SK-N-SH (cell line): ENCODE results near the gene CLMP. TPM values are rescaled to one million over a fixed set of nuclear protein-coding genes. Genes with fewer than 3 reads are reported as not detected.

Experiments
- CTCF ChIA-PET: fragments of 300-600, 350-600 bp; formaldehyde crosslinking; extraction: SDS; loops from one replicate; lab custom pipeline; 2021; lab: Yijun Ruan, JAX
- POLR2A ChIA-PET: fragments of 350-600 bp; sonication (Branson Sonifier 250); formaldehyde crosslinking; extraction: SDS; loops from one replicate; lab custom pipeline; 2020; ENCODE audit warnings: antibody characterized with exemption, inconsistent platforms; lab: Yijun Ruan, JAX
- DNase-seq: peaks from one replicate; pipeline ENCODE4 v3.0.0; 2012
- H2AFZ ChIP-seq: fragments of 200-600 bp; sonication (generic); 2 replicates; pipeline ENCODE4 v1.8.1; 2016; ENCODE audit warnings: antibody characterized with exemption, mild to moderate bottlenecking, low read depth
- H3F3A ChIP-seq: fragments of 200-600 bp; sonication (generic); replicated peaks from 2 replicates; pipeline ENCODE3; 2016; ENCODE audit warnings: antibody characterized with exemption, mild to moderate bottlenecking; ENCODE audit not compliant: insufficient read depth
- H3K27ac ChIP-seq, 2 experiments: fragments of 200-500 bp in 1 of 2; fragments of 200-600 bp in 1 of 2; sonication (Bioruptor generic) in 1 of 2; sonication (generic), shearing (Covaris generic) in 1 of 2; 2 replicates each; pipeline versions ENCODE4 v1.5.1 to v1.6.1; 2014 to 2016; ENCODE audit warnings: low read depth in 2 of 2, inconsistent platforms in 1 of 2, low read length in 1 of 2, mild to moderate bottlenecking in 1 of 2, mixed read lengths in 1 of 2
- H3K27me3 ChIP-seq: fragments of 200-600 bp; sonication (generic), shearing (Covaris generic); 2 replicates; pipeline ENCODE4 v1.6.1; 2016; ENCODE audit warnings: mixed run types; ENCODE audit not compliant: insufficient read depth
- H3K36me3 ChIP-seq, 2 experiments: fragments of 200-500 bp in 1 of 2; fragments of 200-600 bp in 1 of 2; sonication (Bioruptor generic) in 1 of 2; sonication (generic) in 1 of 2; replicated peaks in 1 of 2; 2 replicates each; pipeline versions ENCODE3 to v1.5.1; 2014 to 2016; ENCODE audit warnings: low read length in 1 of 2, mild to moderate bottlenecking in 1 of 2; ENCODE audit not compliant: insufficient read depth in 2 of 2, control insufficient read depth in 1 of 2
- H3K4me1 ChIP-seq, 2 experiments: fragments of 200-500 bp in 1 of 2; fragments of 200-600 bp in 1 of 2; sonication (Bioruptor generic) in 1 of 2; sonication (generic), shearing (Covaris generic) in 1 of 2; 2 replicates each; pipeline versions ENCODE4 v1.5.1 to v1.6.1; 2014 to 2016; ENCODE audit warnings: low read depth in 1 of 2, low read length in 1 of 2, mixed run types in 1 of 2; ENCODE audit not compliant: insufficient read depth in 2 of 2, control insufficient read depth in 1 of 2
- H3K4me2 ChIP-seq: fragments of 200-600 bp; sonication (generic), shearing (Covaris generic); 2 replicates; pipeline ENCODE4 v1.6.1; 2017; ENCODE audit warnings: mixed run types
- H3K4me3 ChIP-seq, 2 experiments: fragments of 200-500 bp in 1 of 2; fragments of 200-600 bp in 1 of 2; sonication (Bioruptor generic) in 1 of 2; sonication (generic), shearing (Covaris generic) in 1 of 2; 2 replicates each; pipeline versions ENCODE4 v1.5.1 to v1.8.1; 2014 to 2016; ENCODE audit warnings: low read depth in 2 of 2, inconsistent platforms in 1 of 2, low read length in 1 of 2, mild to moderate bottlenecking in 1 of 2, mixed read lengths in 1 of 2, moderate library complexity in 1 of 2
- H3K79me2 ChIP-seq: fragments of 200-600 bp; sonication (generic); 2 replicates; pipeline ENCODE4 v1.8.1; 2017; ENCODE audit warnings: mild to moderate bottlenecking; ENCODE audit not compliant: insufficient read depth
- H3K9ac ChIP-seq: fragments of 200-600 bp; sonication (generic); 2 replicates; pipeline ENCODE4 v1.6.1; 2017; ENCODE audit warnings: mixed run types
- H3K9me2 ChIP-seq: fragments of 200-600 bp; sonication (generic); 2 replicates; pipeline ENCODE4 v1.6.1; 2017; ENCODE audit warnings: mixed run types
- H3K9me3 ChIP-seq: fragments of 200-600 bp; sonication (generic); 2 replicates; pipeline ENCODE4 v1.6.1; 2017; ENCODE audit warnings: mixed run types, mild to moderate bottlenecking, moderate library complexity
- H4K20me1 ChIP-seq: fragments of 200-600 bp; sonication (generic); 2 replicates; pipeline ENCODE4 v1.6.1; 2017; ENCODE audit warnings: mild to moderate bottlenecking, mixed run types; ENCODE audit not compliant: insufficient read depth
- CHD2 ChIP-seq: fragments of 150-350 bp; IDR thresholded peaks from 2 replicates; pipeline ENCODE4 v1.6.1; 2018; ENCODE audit warnings: low read length; ENCODE audit not compliant: partially characterized antibody
- EP300 ChIP-seq, 2 experiments: IDR thresholded peaks; 2 replicates each; pipeline versions ENCODE4 v1.4.0 to v1.6.1; 2012; ENCODE audit warnings: borderline replicate concordance in 1 of 2, low read depth in 1 of 2, low read length in 1 of 2
- EZH2phosphoT487 ChIP-seq: fragments of 200-600 bp; sonication (generic); IDR thresholded peaks from 2 replicates; pipeline ENCODE4 v1.6.1; 2017; ENCODE audit warnings: low read depth, mixed run types, mild to moderate bottlenecking, antibody characterized with exemption, moderate library complexity, borderline replicate concordance
- FOSL2 ChIP-seq: IDR thresholded peaks from 2 replicates; pipeline ENCODE4 v1.4.0; 2012; ENCODE audit warnings: low read depth, mild to moderate bottlenecking, moderate library complexity, borderline replicate concordance
- FOXJ3 ChIP-seq: sonication (generic); formaldehyde crosslinking; IDR thresholded peaks from 2 replicates; pipeline ENCODE4 v1.5.1; 2020; ENCODE audit warnings: mild to moderate bottlenecking, missing genetic modification reagents
- FOXM1 ChIP-seq: IDR thresholded peaks from 2 replicates; pipeline ENCODE4 v1.4.0; 2012; ENCODE audit warnings: low read depth, mild to moderate bottlenecking
- RCOR1 ChIP-seq: fragments of 150-350 bp; IDR thresholded peaks from 2 replicates; pipeline ENCODE4 v1.6.1; 2017; ENCODE audit warnings: antibody characterized with exemption, low read length
- TCF12 ChIP-seq: IDR thresholded peaks from 2 replicates; pipeline ENCODE4 v1.4.0; 2012
- WGBS: methylation state at CpG from one replicate; pipeline ENCODE4 v1.1.6; 2017; ENCODE audit warnings: low lambda C conversion rate; 5-methylcytosine and 5-hydroxymethylcytosine counted together
- polyA plus RNA-seq, 3 experiments: library from polyadenylated mRNA; depleted of rRNA; stranded (reverse); fragments of >200 nt; gene quantifications; 2 replicates each; pipeline ENCODE4 v1.2.3, GENCODE V29; 2012
- TF ChIP-seq, protein P1 (sequence below): fragments of 150-350 bp; IDR thresholded peaks from 2 replicates; pipeline ENCODE4 v1.6.1; 2016; ENCODE audit warnings: mild to moderate bottlenecking, low read depth, low read length
- TF ChIP-seq, protein P2 (sequence below): IDR thresholded peaks from 2 replicates; pipeline ENCODE4 v1.4.0; 2012; ENCODE audit warnings: low read depth
- TF ChIP-seq, protein P3 (sequence below): IDR thresholded peaks from 2 replicates; pipeline ENCODE4; 2012
- TF ChIP-seq, protein P4 (sequence below): IDR thresholded peaks from 2 replicates; pipeline ENCODE4 v1.6.1; 2012; ENCODE audit warnings: mild to moderate bottlenecking, low read depth, low read length, moderate library complexity

Gene CLMP
- polyA plus RNA-seq, 1 of the 3 experiments (the other 2 are of a cell fraction): 61.9 TPM

DNA sequence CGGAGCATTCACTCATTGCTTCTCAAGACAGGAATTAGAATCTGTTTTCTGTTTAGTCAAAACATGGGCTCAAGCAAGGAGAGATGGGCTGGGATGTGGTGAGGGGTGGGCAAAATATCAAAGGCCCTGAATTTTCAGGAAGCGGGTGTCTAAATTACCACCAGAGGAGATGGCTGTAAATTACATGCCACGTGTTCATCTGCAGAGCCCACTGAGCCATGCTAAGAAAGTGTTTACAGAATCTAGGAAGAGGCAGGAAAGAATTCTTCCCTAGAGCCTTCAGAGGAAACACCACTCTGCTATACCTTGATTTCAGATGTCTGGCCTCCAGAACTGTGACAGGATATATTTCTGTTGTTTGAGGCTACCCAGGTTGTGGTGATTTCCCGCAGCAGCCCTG lies 46.1 kb downstream of the CLMP start:
- no peak overlapping the region for H2AFZ ChIP-seq
- H3K36me3 ChIP-seq: peaks cover 0 to 26% of the 10 kb centered on the region in 2 experiments
- H3K4me2 ChIP-seq: no peak overlapping the region
- H3K27ac ChIP-seq: no peak overlapping the region
- DNase-seq: no peak
- peaks cover 87% of the 10 kb centered on the region for H3K79me2 ChIP-seq
- no peaks in the 10 kb centered on the region for H4K20me1 ChIP-seq
- H3K4me1 ChIP-seq: peaks cover 9 to 17% of the 10 kb centered on the region in 2 experiments
- CTCF ChIA-PET: no interaction called here
- H3K9me2 ChIP-seq: no peaks in the 10 kb centered on the region
- no peak overlapping the region for H3K4me3 ChIP-seq
- H3F3A ChIP-seq: peaks cover 37% of the 10 kb centered on the region
- 93% methylated on average over 4 of the region's 4 CpGs for WGBS
- POLR2A ChIA-PET: no interaction called here
- H3K9me3 ChIP-seq: no peaks in the 10 kb centered on the region
- no peak overlapping the region for H3K9ac ChIP-seq
- no peak for TF ChIP-seq TCF12
- no peak for TF ChIP-seq FOSL2
- TF ChIP-seq, protein P1, sequence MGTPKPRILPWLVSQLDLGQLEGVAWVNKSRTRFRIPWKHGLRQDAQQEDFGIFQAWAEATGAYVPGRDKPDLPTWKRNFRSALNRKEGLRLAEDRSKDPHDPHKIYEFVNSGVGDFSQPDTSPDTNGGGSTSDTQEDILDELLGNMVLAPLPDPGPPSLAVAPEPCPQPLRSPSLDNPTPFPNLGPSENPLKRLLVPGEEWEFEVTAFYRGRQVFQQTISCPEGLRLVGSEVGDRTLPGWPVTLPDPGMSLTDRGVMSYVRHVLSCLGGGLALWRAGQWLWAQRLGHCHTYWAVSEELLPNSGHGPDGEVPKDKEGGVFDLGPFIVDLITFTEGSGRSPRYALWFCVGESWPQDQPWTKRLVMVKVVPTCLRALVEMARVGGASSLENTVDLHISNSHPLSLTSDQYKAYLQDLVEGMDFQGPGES: no peak
- no peak for TF ChIP-seq EP300 (IDR thresholded peaks at IDR 0.05; ENCODE audit: borderline replicate concordance in 1 of 2, low read depth in 1 of 2, low read length in 1 of 2)
- no peak for TF ChIP-seq FOXJ3
- no peak for TF ChIP-seq FOXM1
- TF ChIP-seq CHD2: no peak
- TF ChIP-seq, protein P2, sequence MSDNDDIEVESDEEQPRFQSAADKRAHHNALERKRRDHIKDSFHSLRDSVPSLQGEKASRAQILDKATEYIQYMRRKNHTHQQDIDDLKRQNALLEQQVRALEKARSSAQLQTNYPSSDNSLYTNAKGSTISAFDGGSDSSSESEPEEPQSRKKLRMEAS: no peak
- TF ChIP-seq, protein P3, sequence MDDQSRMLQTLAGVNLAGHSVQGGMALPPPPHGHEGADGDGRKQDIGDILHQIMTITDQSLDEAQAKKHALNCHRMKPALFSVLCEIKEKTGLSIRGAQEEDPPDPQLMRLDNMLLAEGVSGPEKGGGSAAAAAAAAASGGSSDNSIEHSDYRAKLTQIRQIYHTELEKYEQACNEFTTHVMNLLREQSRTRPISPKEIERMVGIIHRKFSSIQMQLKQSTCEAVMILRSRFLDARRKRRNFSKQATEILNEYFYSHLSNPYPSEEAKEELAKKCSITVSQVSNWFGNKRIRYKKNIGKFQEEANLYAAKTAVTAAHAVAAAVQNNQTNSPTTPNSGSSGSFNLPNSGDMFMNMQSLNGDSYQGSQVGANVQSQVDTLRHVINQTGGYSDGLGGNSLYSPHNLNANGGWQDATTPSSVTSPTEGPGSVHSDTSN: no peak
- TF ChIP-seq, protein P4, sequence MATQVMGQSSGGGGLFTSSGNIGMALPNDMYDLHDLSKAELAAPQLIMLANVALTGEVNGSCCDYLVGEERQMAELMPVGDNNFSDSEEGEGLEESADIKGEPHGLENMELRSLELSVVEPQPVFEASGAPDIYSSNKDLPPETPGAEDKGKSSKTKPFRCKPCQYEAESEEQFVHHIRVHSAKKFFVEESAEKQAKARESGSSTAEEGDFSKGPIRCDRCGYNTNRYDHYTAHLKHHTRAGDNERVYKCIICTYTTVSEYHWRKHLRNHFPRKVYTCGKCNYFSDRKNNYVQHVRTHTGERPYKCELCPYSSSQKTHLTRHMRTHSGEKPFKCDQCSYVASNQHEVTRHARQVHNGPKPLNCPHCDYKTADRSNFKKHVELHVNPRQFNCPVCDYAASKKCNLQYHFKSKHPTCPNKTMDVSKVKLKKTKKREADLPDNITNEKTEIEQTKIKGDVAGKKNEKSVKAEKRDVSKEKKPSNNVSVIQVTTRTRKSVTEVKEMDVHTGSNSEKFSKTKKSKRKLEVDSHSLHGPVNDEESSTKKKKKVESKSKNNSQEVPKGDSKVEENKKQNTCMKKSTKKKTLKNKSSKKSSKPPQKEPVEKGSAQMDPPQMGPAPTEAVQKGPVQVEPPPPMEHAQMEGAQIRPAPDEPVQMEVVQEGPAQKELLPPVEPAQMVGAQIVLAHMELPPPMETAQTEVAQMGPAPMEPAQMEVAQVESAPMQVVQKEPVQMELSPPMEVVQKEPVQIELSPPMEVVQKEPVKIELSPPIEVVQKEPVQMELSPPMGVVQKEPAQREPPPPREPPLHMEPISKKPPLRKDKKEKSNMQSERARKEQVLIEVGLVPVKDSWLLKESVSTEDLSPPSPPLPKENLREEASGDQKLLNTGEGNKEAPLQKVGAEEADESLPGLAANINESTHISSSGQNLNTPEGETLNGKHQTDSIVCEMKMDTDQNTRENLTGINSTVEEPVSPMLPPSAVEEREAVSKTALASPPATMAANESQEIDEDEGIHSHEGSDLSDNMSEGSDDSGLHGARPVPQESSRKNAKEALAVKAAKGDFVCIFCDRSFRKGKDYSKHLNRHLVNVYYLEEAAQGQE: no peak
- no peak for TF ChIP-seq RCOR1
- TF ChIP-seq EZH2phosphoT487: no peak
- H3K27me3 ChIP-seq: no peaks in the 10 kb centered on the region
